Tibial artery (tissue), 4 donors: ENCODE measurements around the gene TEX12.

Experiments used
- DNase-seq, 2 donors: peaks; one replicate each; pipeline ENCODE4 v3.0.0-alpha.2; 2019
- H3K27ac ChIP-seq, 2 donors: fragments of 200-600 bp; sonication (generic) in 1 of 2; 1 replicate in 1 of 2; 2 replicates in 1 of 2; pipeline ENCODE4 v1.5.1; 2018 to 2019; ENCODE audit warnings: mild to moderate bottlenecking in 1 of 2
- H3K27me3 ChIP-seq, 2 donors: fragments of 200-600 bp; sonication (generic) in 1 of 2; one replicate each; pipeline versions ENCODE4 v1.5.1 to v1.6.0; 2016 to 2019
- H3K36me3 ChIP-seq, 3 donors: fragments of 200-600 bp; sonication (generic) in 2 of 3; one replicate each; pipeline ENCODE4 v1.5.1; 2016 to 2019; ENCODE audit warnings: mild to moderate bottlenecking in 2 of 3
- H3K4me1 ChIP-seq, 4 donors: fragments of 200-600 bp; sonication (generic) in 2 of 4; 1 replicate in 3 of 4; 2 replicates in 1 of 4; pipeline ENCODE4 v1.5.1; 2016 to 2019
- H3K4me3 ChIP-seq, 2 donors: fragments of 200-600 bp; sonication (generic) in 1 of 2; 1 replicate in 1 of 2; 2 replicates in 1 of 2; pipeline ENCODE4 v1.5.1; 2018 to 2019; ENCODE audit warnings: mild to moderate bottlenecking in 2 of 2
- H3K9me3 ChIP-seq, 3 donors: fragments of 200-600 bp; sonication (generic) in 1 of 3; one replicate each; pipeline ENCODE4 v1.5.1; 2016 to 2019
- intact Hi-C: fragments of 100-400 bp; cut with DNase I; formaldehyde crosslinking; loops from one replicate; pipeline ENCODE4 v1.15.0; 2023; ENCODE audit warnings: low total_unique reads
- TF ChIP-seq, protein P1 (sequence below), 2 experiments: fragments of 200-600 bp in 1 of 2; fragments of 450-650 bp in 1 of 2; IDR thresholded peaks; one replicate each; pipeline ENCODE4 v1.5.1; 2017 to 2019; ENCODE audit warnings: antibody characterized with exemption in 2 of 2, mild to moderate bottlenecking in 1 of 2, moderate library complexity in 1 of 2

TEX12 gene

DNA sequence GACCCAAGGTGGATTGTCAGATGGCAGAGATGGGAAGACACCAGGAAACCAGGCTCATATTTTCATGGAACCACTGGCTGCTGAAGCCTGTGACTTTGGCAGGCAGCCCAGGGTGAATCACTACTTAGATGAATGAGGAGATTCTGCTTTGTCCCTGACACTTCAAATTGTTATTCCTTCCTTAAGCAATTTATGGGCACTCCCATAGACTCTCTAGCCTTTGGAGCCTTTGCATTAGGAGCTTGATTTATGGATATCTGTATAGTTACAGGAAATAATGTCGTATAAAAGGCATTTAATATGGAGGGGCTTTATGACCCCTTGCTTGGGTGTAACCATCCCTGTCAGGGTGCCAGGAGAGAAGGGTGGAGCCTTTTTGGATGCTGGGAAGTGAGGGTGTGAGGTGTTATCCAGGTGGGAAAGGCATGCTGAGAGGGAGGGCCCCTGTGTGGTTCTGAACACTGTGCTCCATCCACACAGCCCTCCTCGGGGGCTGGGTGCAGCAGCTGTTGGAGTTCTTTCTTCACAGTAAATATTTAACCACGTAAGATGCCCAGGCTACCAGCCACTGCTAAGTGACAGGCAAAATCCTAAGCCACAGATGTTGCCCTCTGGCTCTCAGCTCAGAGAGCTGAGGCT is 38.6 kb upstream of the TEX12 start:
- TF ChIP-seq, protein P1, sequence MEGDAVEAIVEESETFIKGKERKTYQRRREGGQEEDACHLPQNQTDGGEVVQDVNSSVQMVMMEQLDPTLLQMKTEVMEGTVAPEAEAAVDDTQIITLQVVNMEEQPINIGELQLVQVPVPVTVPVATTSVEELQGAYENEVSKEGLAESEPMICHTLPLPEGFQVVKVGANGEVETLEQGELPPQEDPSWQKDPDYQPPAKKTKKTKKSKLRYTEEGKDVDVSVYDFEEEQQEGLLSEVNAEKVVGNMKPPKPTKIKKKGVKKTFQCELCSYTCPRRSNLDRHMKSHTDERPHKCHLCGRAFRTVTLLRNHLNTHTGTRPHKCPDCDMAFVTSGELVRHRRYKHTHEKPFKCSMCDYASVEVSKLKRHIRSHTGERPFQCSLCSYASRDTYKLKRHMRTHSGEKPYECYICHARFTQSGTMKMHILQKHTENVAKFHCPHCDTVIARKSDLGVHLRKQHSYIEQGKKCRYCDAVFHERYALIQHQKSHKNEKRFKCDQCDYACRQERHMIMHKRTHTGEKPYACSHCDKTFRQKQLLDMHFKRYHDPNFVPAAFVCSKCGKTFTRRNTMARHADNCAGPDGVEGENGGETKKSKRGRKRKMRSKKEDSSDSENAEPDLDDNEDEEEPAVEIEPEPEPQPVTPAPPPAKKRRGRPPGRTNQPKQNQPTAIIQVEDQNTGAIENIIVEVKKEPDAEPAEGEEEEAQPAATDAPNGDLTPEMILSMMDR (IDR thresholded peaks at IDR 0.05), result no peak
- intact Hi-C loops, result no loop called here
- no peak overlapping the region for H3K27ac ChIP-seq
- H3K4me3 ChIP-seq, result no peak overlapping the region
- H3K9me3 ChIP-seq, result no peaks in the 10 kb centered on the region
- H3K27me3 ChIP-seq, result no peaks in the 10 kb centered on the region
- DNase-seq, result peak in 1 of 2 donors; percentile 76
- no peaks in the 10 kb centered on the region for H3K36me3 ChIP-seq
- H3K4me1 ChIP-seq, result no peaks in the 10 kb centered on the region

DNA sequence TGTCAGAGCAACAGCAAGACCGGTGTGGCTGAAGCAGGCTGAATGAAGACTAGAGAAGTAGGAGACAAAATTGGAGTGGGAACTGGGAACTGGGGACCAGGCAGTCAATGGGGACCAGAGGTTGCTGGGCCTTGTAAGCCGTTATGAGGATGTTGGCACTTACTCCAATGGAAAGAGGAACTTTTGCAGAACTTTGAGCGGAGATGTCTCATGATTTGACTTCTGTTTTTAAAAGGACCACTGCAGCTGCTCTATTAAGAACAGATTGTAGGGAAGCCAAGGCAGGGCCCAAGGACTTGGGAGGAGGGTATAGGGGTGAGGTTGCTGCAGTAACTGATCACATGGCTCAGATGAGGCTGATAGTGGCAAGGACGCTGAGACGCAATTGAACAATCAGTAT is 37.5 kb upstream of the TEX12 start:
- Histone ChIP-seq H3K27me3 (no peaks in the 10 kb centered on the region), H3K4me3 (no peak overlapping the region), H3K27ac (no peak overlapping the region), H3K9me3 (no peaks in the 10 kb centered on the region), H3K36me3 (no peaks in the 10 kb centered on the region), H3K4me1 (no peaks in the 10 kb centered on the region)
- intact Hi-C loops, result no loop called here
- DNase-seq, result peak in 1 of 2 donors; percentile 47
- TF ChIP-seq, protein P1 (IDR thresholded peaks at IDR 0.05), result no peak

DNA sequence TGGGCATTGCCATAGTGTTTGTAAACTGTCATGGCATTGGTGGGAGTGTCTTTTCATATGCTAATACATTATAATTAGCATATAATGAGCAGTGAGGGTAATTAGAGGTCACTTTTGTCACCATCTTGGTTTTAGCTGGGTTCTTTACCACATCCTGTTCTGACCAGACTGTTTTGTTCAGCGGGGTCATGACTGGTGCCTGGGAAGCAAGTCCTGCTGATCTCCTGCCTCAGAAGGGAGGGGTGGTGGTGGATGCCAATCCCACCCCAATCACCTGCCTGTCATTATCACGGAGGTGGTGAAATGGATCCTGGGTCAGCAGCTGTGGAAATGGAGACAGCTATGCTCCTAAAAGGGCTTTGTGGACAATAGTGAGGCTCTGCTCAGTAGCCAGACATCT is 34.4 kb upstream of the TEX12 start:
- Histone ChIP-seq H3K4me1 (no peaks in the 10 kb centered on the region), H3K4me3 (no peak overlapping the region), H3K36me3 (no peaks in the 10 kb centered on the region), H3K27ac (no peak overlapping the region), H3K27me3 (no peaks in the 10 kb centered on the region), H3K9me3 (no peaks in the 10 kb centered on the region)
- intact Hi-C loops, result no loop called here
- TF ChIP-seq, protein P1 (IDR thresholded peaks at IDR 0.05), result no peak
- DNase-seq, result no peak

DNA sequence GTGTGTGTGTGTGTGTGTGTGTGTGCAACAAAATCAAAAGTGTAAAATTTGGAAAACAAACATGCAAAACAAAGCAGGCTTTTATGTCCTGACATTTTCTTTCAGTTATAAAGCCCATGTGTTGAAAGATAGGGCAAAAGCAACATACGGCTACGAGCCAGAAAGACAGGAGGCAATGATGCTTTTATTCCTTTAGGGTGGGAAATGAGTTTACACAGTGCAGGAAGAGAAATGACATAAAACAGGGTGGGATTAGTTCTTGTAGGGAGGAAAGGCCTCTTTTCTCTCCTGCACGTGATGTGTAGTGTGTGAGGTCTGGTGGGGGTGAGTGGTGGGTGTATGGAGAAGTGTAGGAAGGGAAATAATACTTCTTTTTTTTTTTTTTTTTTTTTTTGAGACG is 32.7 kb upstream of the TEX12 start:
- TF ChIP-seq, protein P1 (IDR thresholded peaks at IDR 0.05), result no peak
- no peak for DNase-seq
- intact Hi-C loops, result no loop called here
- Histone ChIP-seq H3K4me3 (no peak overlapping the region), H3K4me1 (no peaks in the 10 kb centered on the region), H3K27ac (no peak overlapping the region), H3K27me3 (no peaks in the 10 kb centered on the region), H3K36me3 (no peaks in the 10 kb centered on the region), H3K9me3 (no peaks in the 10 kb centered on the region)

DNA sequence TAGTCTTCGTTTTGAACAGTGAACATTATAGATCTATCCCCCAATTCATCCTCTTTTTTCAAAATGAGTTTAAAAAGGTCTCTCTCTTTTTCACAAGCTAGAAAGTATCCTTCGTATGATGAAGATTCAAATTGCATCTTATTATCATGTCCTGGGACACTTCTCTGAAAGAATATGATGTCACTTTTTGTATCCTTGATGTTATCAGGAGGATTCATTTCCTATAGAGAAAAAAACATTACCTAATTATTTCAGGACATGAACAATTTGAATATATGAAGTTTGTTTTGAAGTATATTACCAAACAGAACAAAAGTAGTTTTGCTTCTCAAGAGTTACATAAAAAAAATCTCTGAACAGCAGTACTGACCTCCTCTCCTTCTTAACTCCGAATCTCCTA is 23.6 kb upstream of the TEX12 start:
- no peaks in the 10 kb centered on the region for H3K27me3 ChIP-seq
- no peaks in the 10 kb centered on the region for H3K4me1 ChIP-seq
- no peak overlapping the region for H3K27ac ChIP-seq
- DNase-seq, result no peak
- H3K4me3 ChIP-seq, result no peak overlapping the region
- H3K36me3 ChIP-seq, result peaks cover 0 to 3% (median 0%) of the 10 kb centered on the region in 3 donors
- H3K9me3 ChIP-seq, result peaks cover 0 to 12% (median 0%) of the 10 kb centered on the region in 3 donors
- TF ChIP-seq, protein P1 (IDR thresholded peaks at IDR 0.05), result no peak
- intact Hi-C loops, result no loop called here

DNA sequence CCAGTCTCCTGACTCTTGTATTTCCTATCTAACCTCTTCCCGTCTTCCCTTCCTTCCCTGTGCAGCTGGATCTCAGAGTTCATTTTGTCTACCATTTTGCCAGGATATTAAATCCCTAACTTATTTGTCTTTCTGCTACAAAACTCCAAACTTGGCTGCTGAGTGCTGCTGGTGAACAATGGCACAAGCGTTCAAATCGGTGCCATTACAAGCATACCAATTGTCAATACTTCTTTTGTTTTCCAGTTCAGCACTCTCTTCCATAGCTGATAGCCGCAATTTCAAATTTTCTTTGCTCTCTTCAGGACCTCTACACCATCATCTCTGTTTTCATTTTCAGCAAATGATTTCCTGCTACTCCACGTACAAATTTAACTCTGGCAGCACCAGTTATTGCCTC is 16.7 kb upstream of the TEX12 start:
- Histone ChIP-seq H3K27ac (no peak overlapping the region), H3K9me3 (no peaks in the 10 kb centered on the region), H3K36me3 (no peaks in the 10 kb centered on the region), H3K4me3 (no peak overlapping the region), H3K4me1 (no peaks in the 10 kb centered on the region), H3K27me3 (no peaks in the 10 kb centered on the region)
- TF ChIP-seq, protein P1 (IDR thresholded peaks at IDR 0.05), result no peak
- intact Hi-C loops, result no loop called here
- no peak for DNase-seq
